ENCODE data around the gene ABCA3.

GRCh38 chr16:2273931-2274330 is 66.6 kb downstream of the ABCA3 start:
- TF ChIP-seq CTCF (IDR thresholded peaks at IDR 0.05) (no peak), REST (IDR thresholded peaks at IDR 0.05; ENCODE audit: insufficient read depth in 1 of 2, low read depth in 2 of 2, low read length in 1 of 2) (no peak)
